Loucy (cell line): Measurements from ENCODE around the gene PKD2.

Experiments used
- EZH2phosphoT487 ChIP-seq: fragments of 200-600 bp; IDR thresholded peaks from 2 replicates; pipeline ENCODE4 v1.6.1; 2018; ENCODE audit warnings: antibody characterized with exemption, mild to moderate bottlenecking, moderate library complexity, borderline replicate concordance
- TF ChIP-seq, protein P1 (sequence below): fragments of 200-600 bp; sonication (generic); conservative IDR thresholded peaks from 2 replicates; pipeline ENCODE4 v1.5.1; 2014; ENCODE audit warnings: mild to moderate bottlenecking, antibody characterized with exemption, low read length

DNA sequence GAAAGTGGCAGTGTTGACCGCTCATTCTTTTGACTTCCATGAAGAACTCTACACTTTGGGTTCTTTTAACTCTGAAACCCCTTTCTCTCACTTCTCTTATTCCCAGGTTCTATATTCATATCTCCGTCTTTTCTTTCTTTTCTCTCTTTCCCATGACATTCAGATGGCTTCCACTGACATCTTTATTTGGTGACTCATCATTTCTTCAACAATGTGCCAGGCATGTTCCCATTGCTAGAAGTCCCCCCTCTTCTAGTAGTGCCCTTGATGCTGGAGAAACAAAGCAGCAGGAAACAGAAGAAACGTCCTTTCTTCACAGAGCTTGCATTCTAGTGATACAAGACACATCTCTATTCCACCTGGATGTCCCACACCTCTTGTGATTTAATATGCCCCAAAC is 33.3 kb downstream of the PKD2 start:
- TF ChIP-seq, protein P1, sequence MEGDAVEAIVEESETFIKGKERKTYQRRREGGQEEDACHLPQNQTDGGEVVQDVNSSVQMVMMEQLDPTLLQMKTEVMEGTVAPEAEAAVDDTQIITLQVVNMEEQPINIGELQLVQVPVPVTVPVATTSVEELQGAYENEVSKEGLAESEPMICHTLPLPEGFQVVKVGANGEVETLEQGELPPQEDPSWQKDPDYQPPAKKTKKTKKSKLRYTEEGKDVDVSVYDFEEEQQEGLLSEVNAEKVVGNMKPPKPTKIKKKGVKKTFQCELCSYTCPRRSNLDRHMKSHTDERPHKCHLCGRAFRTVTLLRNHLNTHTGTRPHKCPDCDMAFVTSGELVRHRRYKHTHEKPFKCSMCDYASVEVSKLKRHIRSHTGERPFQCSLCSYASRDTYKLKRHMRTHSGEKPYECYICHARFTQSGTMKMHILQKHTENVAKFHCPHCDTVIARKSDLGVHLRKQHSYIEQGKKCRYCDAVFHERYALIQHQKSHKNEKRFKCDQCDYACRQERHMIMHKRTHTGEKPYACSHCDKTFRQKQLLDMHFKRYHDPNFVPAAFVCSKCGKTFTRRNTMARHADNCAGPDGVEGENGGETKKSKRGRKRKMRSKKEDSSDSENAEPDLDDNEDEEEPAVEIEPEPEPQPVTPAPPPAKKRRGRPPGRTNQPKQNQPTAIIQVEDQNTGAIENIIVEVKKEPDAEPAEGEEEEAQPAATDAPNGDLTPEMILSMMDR: no peak
- TF ChIP-seq EZH2phosphoT487: no peak
